GM18519 (cell line): ENCODE data around the gene UBE2O.
A peak's percentile ranks its signal among the peaks of the same experiment; 100 is the strongest.

ENCODE experiments used
- ATAC-seq: cut with Tn5 transposase; IDR thresholded peaks from one replicate; pipeline ENCODE4 v1.9.1; 2021; ENCODE audit warnings: mild to moderate bottlenecking, moderate library complexity; ENCODE audit not compliant: unreplicated experiment, low FRiP score

The UBE2O gene

GRCh38 chr17:76468634-76469010, 15.7 kb upstream of the UBE2O start:
- ATAC-seq: no peak

GRCh38 chr17:76467809-76468633, 15.1 kb upstream of the UBE2O start:
- ATAC-seq: no peak

GRCh38 chr17:76467366-76467765, 14.4 kb upstream of the UBE2O start, which contains the start of gene AANAT:
AANAT (plus strand) TSS chr17:76467603; CDS start chr17:76468747, 1,144 bp downstream.
- no peak for ATAC-seq

GRCh38 chr17:76466775-76467130, 13.8 kb upstream of the UBE2O start:
- ATAC-seq: no peak

GRCh38 chr17:76462556-76463290, 9.8 kb upstream of the UBE2O start:
- no peak for ATAC-seq

GRCh38 chr17:76461765-76462555, 9.0 kb upstream of the UBE2O start:
- no peak for ATAC-seq

- ATAC-seq: no peak
Observed at GRCh38 chr17:76459674-76460073, 6.7 kb upstream of the UBE2O start.

GRCh38 chr17:76458580-76459490, 5.9 kb upstream of the UBE2O start:
- no peak for ATAC-seq

- ATAC-seq: no peak
Observed at GRCh38 chr17:76453431-76453743, 435 bp upstream of the UBE2O start.

GRCh38 chr17:76452127-76452659, 759 bp downstream of the UBE2O start:
- peak; percentile 6 for ATAC-seq

- ATAC-seq: no peak
Observed at GRCh38 chr17:76451506-76451905, 1.4 kb downstream of the UBE2O start.

- ATAC-seq: no peak
Observed at GRCh38 chr17:76449126-76449525, 3.8 kb downstream of the UBE2O start.

- ATAC-seq: no peak
Observed at GRCh38 chr17:76447931-76448652, 4.9 kb downstream of the UBE2O start.

- no peak for ATAC-seq
Observed at GRCh38 chr17:76446449-76447231, 6.3 kb downstream of the UBE2O start.

GRCh38 chr17:76445697-76446448, 7.1 kb downstream of the UBE2O start:
- no peak for ATAC-seq

- ATAC-seq: no peak
Observed at GRCh38 chr17:76444518-76445311, 8.2 kb downstream of the UBE2O start.
